ENCODE data around the gene UNC93A. TPM values are rescaled to one million over a fixed set of nuclear protein-coding genes. Genes with fewer than 3 reads are reported as not detected.

Gene UNC93A
- polyA plus RNA-seq, 6 donors from 2014 or later: not detected

DNA sequence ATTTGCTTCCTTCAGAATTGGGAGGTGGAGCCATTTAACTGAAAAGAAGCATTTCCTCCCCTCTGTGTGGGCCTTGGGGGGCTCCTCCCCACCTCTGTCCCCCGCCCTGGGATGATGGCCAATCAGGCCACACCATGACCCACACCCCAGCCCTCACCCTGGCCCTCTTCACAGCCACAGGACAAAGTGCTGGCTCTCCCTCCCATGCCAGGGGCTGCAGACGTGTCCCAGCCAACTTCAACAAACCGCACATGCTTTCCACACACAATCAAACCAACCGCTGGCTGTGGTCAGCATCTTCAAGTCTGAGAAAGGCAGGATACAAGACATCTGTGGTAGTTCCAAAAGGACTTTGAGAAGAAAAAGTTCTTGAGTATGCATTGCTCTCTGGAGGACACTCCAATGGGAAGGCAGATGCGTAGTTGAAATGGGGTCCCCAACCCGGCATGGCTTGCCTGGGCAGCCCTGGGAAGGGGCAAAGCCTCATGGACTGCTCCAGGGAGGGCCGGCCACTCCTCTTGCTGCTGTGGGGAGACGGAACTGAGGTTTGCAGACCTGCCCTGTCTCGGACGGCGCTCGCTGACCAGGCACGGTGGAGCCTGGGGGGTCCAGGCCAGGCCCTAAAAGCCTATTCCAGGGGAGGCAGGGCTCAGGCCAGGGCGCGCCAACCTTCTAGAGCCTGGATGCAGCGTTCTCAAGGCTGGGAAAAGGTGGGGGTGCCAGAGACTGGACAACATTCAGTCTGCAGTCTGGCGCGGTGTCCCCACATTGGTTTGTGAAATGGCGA is 45.9 kb downstream of the UNC93A start:
- H3K4me1 Mint-ChIP-seq: peaks cover 0 to 4% (median 0%) of the 10 kb centered on the region in 3 donors
- no peak overlapping the region for H3K27ac Mint-ChIP-seq
- ATAC-seq (ENCODE audit: low read depth in 2 of 2) (no peak), DNase-seq (no peak)
- peaks cover 15 to 26% (median 15%) of the 10 kb centered on the region in 3 donors for H3K27me3 Mint-ChIP-seq
- H3K36me3 Mint-ChIP-seq: peaks cover 0 to 5% of the 10 kb centered on the region in 2 donors
- peaks cover 0 to 3% (median 0%) of the 10 kb centered on the region in 7 donors for H3K9me3 Mint-ChIP-seq
- H3K4me3 Mint-ChIP-seq: peak overlapping the region in 1 of 8 donors; percentile 30

DNA sequence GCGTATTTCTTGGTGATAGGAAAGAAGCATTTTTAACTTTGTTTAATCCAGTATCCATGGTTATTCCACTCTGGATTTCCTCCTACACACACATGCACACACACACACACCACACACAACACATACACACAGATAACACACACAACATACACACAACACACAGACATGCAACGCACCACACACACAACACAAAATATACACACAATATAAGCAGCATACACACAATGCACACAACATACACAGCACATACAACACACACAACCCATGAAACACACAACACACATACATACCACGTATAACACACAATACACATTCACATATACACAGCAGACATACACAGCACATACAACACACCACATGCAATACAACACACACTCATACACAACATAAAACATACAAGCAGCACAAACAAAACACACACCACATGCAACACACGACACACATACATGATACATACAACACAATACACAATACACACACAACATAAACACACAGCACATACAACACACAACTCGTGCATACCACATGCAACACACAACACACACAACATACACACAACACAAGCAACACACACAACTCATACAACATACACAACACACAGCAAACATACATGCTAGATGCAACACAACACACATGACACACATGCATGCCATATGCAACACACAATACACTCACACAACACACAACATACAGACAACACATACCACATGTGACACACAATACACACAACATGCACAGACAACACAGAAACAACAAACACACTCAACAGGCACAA is 46.7 kb downstream of the UNC93A start:
- ATAC-seq (ENCODE audit: low read depth in 2 of 2) (no peak), DNase-seq (no peak)
- Mint-ChIP-seq H3K4me1 (peaks cover 0 to 4% (median 0%) of the 10 kb centered on the region in 3 donors), H3K9me3 (peaks cover 0 to 3% (median 0%) of the 10 kb centered on the region in 7 donors), H3K27me3 (peaks cover 15 to 26% (median 18%) of the 10 kb centered on the region in 3 donors), H3K36me3 (peaks cover 0 to 5% of the 10 kb centered on the region in 2 donors), H3K4me3 (no peak overlapping the region), H3K27ac (no peak overlapping the region)

GRCh38 chr6:167338541-167339117 is 47.5 kb downstream of the UNC93A start:
- H3K9me3 Mint-ChIP-seq: peaks cover 0 to 3% (median 0%) of the 10 kb centered on the region in 7 donors
- H3K27me3 Mint-ChIP-seq: peaks cover 18 to 31% (median 18%) of the 10 kb centered on the region in 3 donors
- no peak overlapping the region for H3K4me3 Mint-ChIP-seq
- peaks cover 0 to 4% (median 0%) of the 10 kb centered on the region in 3 donors for H3K4me1 Mint-ChIP-seq
- no peak overlapping the region for H3K27ac Mint-ChIP-seq
- DNase-seq (no peak), ATAC-seq (ENCODE audit: low read depth in 2 of 2) (no peak)
- H3K36me3 Mint-ChIP-seq: peaks cover 0 to 5% of the 10 kb centered on the region in 2 donors

- no peaks in the 10 kb centered on the region for H3K9me3 Mint-ChIP-seq
- H3K27ac Mint-ChIP-seq: peak overlapping the region in 2 of 6 donors; percentile 2 to 61
- peaks cover 0 to 5% of the 10 kb centered on the region in 2 donors for H3K36me3 Mint-ChIP-seq
- no peak overlapping the region for H3K4me3 Mint-ChIP-seq
- ATAC-seq (ENCODE audit: low read depth in 2 of 2) (no peak), DNase-seq (no peak)
- peaks cover 35 to 55% (median 43%) of the 10 kb centered on the region in 3 donors for H3K27me3 Mint-ChIP-seq
- H3K4me1 Mint-ChIP-seq: peaks cover 0 to 4% (median 0%) of the 10 kb centered on the region in 3 donors
These were observed 50.0 kb downstream of the UNC93A start for GRCh38 chr6:167341038-167341583.

- Mint-ChIP-seq H3K9me3 (no peaks in the 10 kb centered on the region), H3K27ac (no peak overlapping the region), H3K4me1 (peaks cover 1 to 4% (median 2%) of the 10 kb centered on the region in 3 donors), H3K27me3 (peaks cover 43 to 59% (median 51%) of the 10 kb centered on the region in 3 donors), H3K4me3 (no peak overlapping the region), H3K36me3 (peaks cover 0 to 5% of the 10 kb centered on the region in 2 donors)
- ATAC-seq (ENCODE audit: low read depth in 2 of 2) (no peak), DNase-seq (no peak)
These were observed 50.8 kb downstream of the UNC93A start for GRCh38 chr6:167341665-167342655.

- H3K4me1 Mint-ChIP-seq: peaks cover 5 to 8% (median 8%) of the 10 kb centered on the region in 3 donors
- peaks cover 53 to 69% (median 62%) of the 10 kb centered on the region in 3 donors for H3K27me3 Mint-ChIP-seq
- H3K27ac Mint-ChIP-seq: no peak overlapping the region
- H3K9me3 Mint-ChIP-seq: no peaks in the 10 kb centered on the region
- no peak overlapping the region for H3K4me3 Mint-ChIP-seq
- DNase-seq (no peak), ATAC-seq (ENCODE audit: low read depth in 2 of 2) (no peak)
- peaks cover 0 to 5% of the 10 kb centered on the region in 2 donors for H3K36me3 Mint-ChIP-seq
These were observed 51.9 kb downstream of the UNC93A start for GRCh38 chr6:167342879-167343610.

DNA sequence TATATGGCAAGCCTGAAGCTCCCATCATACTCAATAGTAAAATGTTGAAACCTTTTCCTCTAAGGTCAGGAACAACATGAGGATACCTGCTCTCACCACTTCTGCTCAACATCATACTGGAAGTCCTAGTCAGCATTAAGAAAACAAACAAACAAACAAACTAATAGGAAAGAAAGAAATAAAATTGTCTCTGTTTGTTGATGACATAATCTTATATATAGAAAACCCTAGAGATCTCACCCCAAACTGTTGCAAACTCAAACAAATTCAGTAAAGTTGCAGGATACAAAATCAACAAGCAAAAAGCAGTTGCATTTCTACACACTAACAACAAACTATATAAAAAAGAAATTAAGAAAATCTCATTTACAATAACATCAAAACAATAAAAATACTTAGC is 54.2 kb downstream of the UNC93A start:
- Mint-ChIP-seq H3K4me1 (peaks cover 11 to 13% (median 11%) of the 10 kb centered on the region in 3 donors), H3K27ac (no peak overlapping the region), H3K27me3 (peaks cover 62 to 73% (median 72%) of the 10 kb centered on the region in 3 donors), H3K36me3 (peaks cover 5 to 6% of the 10 kb centered on the region in 2 donors), H3K9me3 (no peaks in the 10 kb centered on the region), H3K4me3 (no peak overlapping the region)
- DNase-seq (no peak), ATAC-seq (ENCODE audit: low read depth in 2 of 2) (no peak)

GRCh38 chr6:167345960-167346359 is 54.8 kb downstream of the UNC93A start:
- Mint-ChIP-seq H3K27me3 (peaks cover 56 to 74% (median 71%) of the 10 kb centered on the region in 3 donors), H3K9me3 (no peaks in the 10 kb centered on the region), H3K4me1 (peaks cover 15 to 17% (median 16%) of the 10 kb centered on the region in 3 donors), H3K27ac (peak overlapping the region in 1 of 6 donors; percentile 46), H3K36me3 (peaks cover 4 to 8% of the 10 kb centered on the region in 2 donors), H3K4me3 (peak overlapping the region in 1 of 8 donors; percentile 30)
- DNase-seq (no peak), ATAC-seq (ENCODE audit: low read depth in 2 of 2) (no peak)

GRCh38 chr6:167347226-167347625 is 56.1 kb downstream of the UNC93A start:
- peaks cover 19 to 26% (median 25%) of the 10 kb centered on the region in 3 donors for H3K4me1 Mint-ChIP-seq
- DNase-seq (no peak), ATAC-seq (ENCODE audit: low read depth in 2 of 2) (no peak)
- no peak overlapping the region for H3K4me3 Mint-ChIP-seq
- H3K36me3 Mint-ChIP-seq: peaks cover 0 to 8% of the 10 kb centered on the region in 2 donors
- peaks cover 0 to under 1% (median 0%) of the 10 kb centered on the region in 7 donors for H3K9me3 Mint-ChIP-seq
- H3K27ac Mint-ChIP-seq: no peak overlapping the region
- peaks cover 47 to 67% (median 65%) of the 10 kb centered on the region in 3 donors for H3K27me3 Mint-ChIP-seq

DNA sequence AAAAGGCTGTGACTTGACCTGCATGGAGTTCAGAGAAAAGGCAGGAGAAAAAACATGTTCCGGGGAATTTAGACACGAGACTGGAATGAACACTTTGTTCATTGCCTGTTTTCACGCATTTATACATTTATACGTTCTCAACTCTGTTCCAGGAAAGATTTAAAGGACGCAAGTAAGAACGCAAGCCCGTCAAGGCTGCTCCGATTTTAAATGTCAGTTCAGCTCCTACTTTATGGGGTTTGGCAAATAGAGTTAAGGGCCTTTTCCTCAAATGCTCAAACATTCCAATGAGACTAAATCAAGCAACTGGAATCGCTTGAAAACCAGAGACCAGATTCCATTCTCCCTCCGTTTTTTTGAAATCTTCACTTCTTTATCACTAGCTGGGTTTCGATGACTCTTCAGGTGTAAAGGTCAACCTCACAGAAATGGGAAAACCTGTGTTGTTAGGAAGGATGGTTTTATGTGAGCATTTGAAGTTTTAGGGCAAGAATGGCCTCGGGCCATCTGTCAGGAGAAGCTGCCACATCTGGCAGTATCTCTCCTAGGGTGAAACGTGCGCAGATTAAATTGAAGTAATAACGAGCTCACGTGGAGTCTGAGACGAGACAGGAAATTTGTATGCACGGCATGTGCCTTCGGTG is 58.6 kb downstream of the UNC93A start:
- Mint-ChIP-seq H3K27me3 (peaks cover 38 to 70% (median 51%) of the 10 kb centered on the region in 3 donors), H3K27ac (peak overlapping the region in 1 of 6 donors; percentile 87), H3K4me1 (peaks cover 19 to 26% (median 25%) of the 10 kb centered on the region in 3 donors), H3K36me3 (peaks cover 4 to 8% of the 10 kb centered on the region in 2 donors), H3K4me3 (peak overlapping the region; percentile 80 to 96 (median 92)), H3K9me3 (peaks cover 0 to 8% (median 4%) of the 10 kb centered on the region in 7 donors)
- ATAC-seq (ENCODE audit: low read depth in 2 of 2): peak in 1 of 2 donors; percentile 16
- DNase-seq: no peak

GRCh38 chr6:167350275-167350696 is 59.2 kb downstream of the UNC93A start:
- peak overlapping the region; percentile 80 to 96 (median 92) for H3K4me3 Mint-ChIP-seq
- DNase-seq: peak; percentile 15

More at GRCh38 chr6:167350275-167350696, 59.2 kb downstream of the UNC93A start:
- peak overlapping the region in 4 of 6 donors; percentile 46 to 87 (median 82) for H3K27ac Mint-ChIP-seq
- H3K4me1 Mint-ChIP-seq: peaks cover 19 to 26% (median 25%) of the 10 kb centered on the region in 3 donors
- peaks cover 0 to 8% (median 4%) of the 10 kb centered on the region in 7 donors for H3K9me3 Mint-ChIP-seq
- peaks cover 4 to 8% of the 10 kb centered on the region in 2 donors for H3K36me3 Mint-ChIP-seq
- ATAC-seq (ENCODE audit: low read depth in 2 of 2): peak in 1 of 2 donors; percentile 1
- H3K27me3 Mint-ChIP-seq: peaks cover 32 to 65% (median 49%) of the 10 kb centered on the region in 3 donors
